Measurements from ENCODE around the gene ANTKMT.

The ANTKMT gene

GRCh38 chr16:760545-761343, 39.8 kb downstream of the ANTKMT start, which contains the start of gene MSLN:
Gene MSLN, plus strand, starts transcription at chr16:760734. Its CDS starts 1,947 bp downstream, at chr16:762681.
- ATAC-seq, result peak; percentile 11; the same call in 1 of the 3 replicates

GRCh38 chr16:761625-762513, 40.9 kb downstream of the ANTKMT start:
- no peak for TF ChIP-seq RARB (CRISPR knock-in tag; IDR thresholded peaks at IDR 0.05)
- no peak for ATAC-seq

More at GRCh38 chr16:760545-761343, 39.8 kb downstream of the ANTKMT start, which contains the start of gene MSLN:
- no peak for TF ChIP-seq GLIS3 (CRISPR knock-in tag; IDR thresholded peaks at IDR 0.05)
- TF ChIP-seq TCF4 (CRISPR knock-in tag; IDR thresholded peaks at IDR 0.05; ENCODE audit: borderline replicate concordance), result no peak
- no peak for TF ChIP-seq ZNF70 (CRISPR knock-in tag; IDR thresholded peaks at IDR 0.05)

- no peak for ATAC-seq
- no peak for TF ChIP-seq TCF4 (CRISPR knock-in tag; IDR thresholded peaks at IDR 0.05; ENCODE audit: borderline replicate concordance)
- no peak for TF ChIP-seq ZFP3 (CRISPR knock-in tag; IDR thresholded peaks at IDR 0.05)
- TF ChIP-seq CREB5 (CRISPR knock-in tag; IDR thresholded peaks at IDR 0.05; ENCODE audit: low read depth), result no peak
- no peak for TF ChIP-seq PPARA (CRISPR knock-in tag; IDR thresholded peaks at IDR 0.05; ENCODE audit: borderline replicate concordance)
- TF ChIP-seq ZNF70 (CRISPR knock-in tag; IDR thresholded peaks at IDR 0.05), result no peak
- no peak for TF ChIP-seq TSHZ2 (CRISPR knock-in tag; IDR thresholded peaks at IDR 0.05)
- TF ChIP-seq ESRRG (CRISPR knock-in tag; IDR thresholded peaks at IDR 0.05), result no peak
- no peak for TF ChIP-seq OSR1 (CRISPR knock-in tag; IDR thresholded peaks at IDR 0.05)
- TF ChIP-seq CSRNP3 (CRISPR knock-in tag; IDR thresholded peaks at IDR 0.05), result no peak
- TF ChIP-seq POU6F1 (CRISPR knock-in tag; IDR thresholded peaks at IDR 0.05; ENCODE audit: borderline replicate concordance, low read depth), result no peak
- no peak for TF ChIP-seq CSDC2 (CRISPR knock-in tag; IDR thresholded peaks at IDR 0.05)
- no peak for TF ChIP-seq TOX (CRISPR knock-in tag; IDR thresholded peaks at IDR 0.05; ENCODE audit: borderline replicate concordance)
- no peak for TF ChIP-seq SNAI2 (CRISPR knock-in tag; IDR thresholded peaks at IDR 0.05)
These were observed 41.8 kb downstream of the ANTKMT start for GRCh38 chr16:762595-763268.

- ATAC-seq, result no peak
- TF ChIP-seq TCF4 (CRISPR knock-in tag; IDR thresholded peaks at IDR 0.05; ENCODE audit: borderline replicate concordance) (no peak), ZFP30 (CRISPR knock-in tag; IDR thresholded peaks at IDR 0.05) (no peak), TSHZ2 (CRISPR knock-in tag; IDR thresholded peaks at IDR 0.05) (no peak), ZFP3 (CRISPR knock-in tag; IDR thresholded peaks at IDR 0.05) (no peak), ZNF8 (CRISPR knock-in tag; IDR thresholded peaks at IDR 0.05) (no peak), BACH2 (CRISPR knock-in tag; IDR thresholded peaks at IDR 0.05; ENCODE audit: borderline replicate concordance) (no peak), PPARA (CRISPR knock-in tag; IDR thresholded peaks at IDR 0.05; ENCODE audit: borderline replicate concordance) (no peak), CSDC2 (CRISPR knock-in tag; IDR thresholded peaks at IDR 0.05) (no peak), TOX (CRISPR knock-in tag; IDR thresholded peaks at IDR 0.05; ENCODE audit: borderline replicate concordance) (no peak), POU6F1 (CRISPR knock-in tag; IDR thresholded peaks at IDR 0.05; ENCODE audit: borderline replicate concordance, low read depth) (no peak), SNAI2 (CRISPR knock-in tag; IDR thresholded peaks at IDR 0.05) (no peak)
These were observed 42.6 kb downstream of the ANTKMT start for GRCh38 chr16:763369-764183.
